Kidney epithelial cell (primary cell): ENCODE data around the gene ZMIZ1. TPM values are rescaled to one million over a fixed set of nuclear protein-coding genes. Genes with fewer than 3 reads are reported as not detected.
A peak's percentile ranks its signal among the peaks of the same experiment; 100 is the strongest.

ENCODE experiments used
- DNase-seq: peaks from one replicate; pipeline ENCODE4 v3.0.0-alpha.2; 2010; ENCODE audit warnings: low read depth
- H3K27me3 ChIP-seq: 2 replicates; pipeline ENCODE4 v1.6.0; 2011; ENCODE audit warnings: low read length; ENCODE audit not compliant: control insufficient read depth, insufficient read depth
- H3K36me3 ChIP-seq: 2 replicates; pipeline ENCODE4 v1.5.1; 2011; ENCODE audit warnings: low read length; ENCODE audit not compliant: control insufficient read depth, insufficient read depth
- H3K4me3 ChIP-seq: 2 replicates; pipeline ENCODE4 v1.5.1; 2011; ENCODE audit warnings: low read depth, mild to moderate bottlenecking, control low read depth, low read length
- CTCF ChIP-seq: IDR thresholded peaks from 2 replicates; pipeline ENCODE4 v1.5.1; 2011; ENCODE audit warnings: mild to moderate bottlenecking, moderate library complexity, low read length, control low read depth, inconsistent platforms; ENCODE audit not compliant: insufficient read depth, poor library complexity, severe bottlenecking
- total RNA-seq: library from RNA; depleted of rRNA; stranded (reverse); fragments of >200 nt; gene quantifications from 2 replicates; pipeline ENCODE4 v1.2.3, GENCODE V29; 2015

ZMIZ1 gene
- total RNA-seq, 1 donor from 2014 or later, result 57.5 TPM

DNA sequence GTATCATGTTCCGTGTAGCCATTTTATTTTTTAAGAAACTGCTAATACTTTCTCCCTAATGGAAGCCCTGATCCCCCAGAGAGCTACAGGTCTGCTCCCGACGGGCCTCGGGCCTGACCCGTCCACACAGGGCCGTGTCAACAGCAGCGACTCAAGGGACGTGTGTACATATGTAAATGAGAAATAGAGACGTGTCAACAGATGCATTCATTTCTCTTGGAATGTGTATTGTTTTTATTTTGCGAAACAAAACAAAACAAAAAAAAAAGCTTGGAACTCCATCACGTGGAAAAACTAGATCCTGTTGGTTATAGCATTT lies 246.8 kb downstream of the ZMIZ1 start:
- Histone ChIP-seq H3K27me3 (no peaks in the 10 kb centered on the region), H3K36me3 (peaks cover 3% of the 10 kb centered on the region), H3K4me3 (no peak overlapping the region)
- TF ChIP-seq CTCF, result no peak
- no peak for DNase-seq

DNA sequence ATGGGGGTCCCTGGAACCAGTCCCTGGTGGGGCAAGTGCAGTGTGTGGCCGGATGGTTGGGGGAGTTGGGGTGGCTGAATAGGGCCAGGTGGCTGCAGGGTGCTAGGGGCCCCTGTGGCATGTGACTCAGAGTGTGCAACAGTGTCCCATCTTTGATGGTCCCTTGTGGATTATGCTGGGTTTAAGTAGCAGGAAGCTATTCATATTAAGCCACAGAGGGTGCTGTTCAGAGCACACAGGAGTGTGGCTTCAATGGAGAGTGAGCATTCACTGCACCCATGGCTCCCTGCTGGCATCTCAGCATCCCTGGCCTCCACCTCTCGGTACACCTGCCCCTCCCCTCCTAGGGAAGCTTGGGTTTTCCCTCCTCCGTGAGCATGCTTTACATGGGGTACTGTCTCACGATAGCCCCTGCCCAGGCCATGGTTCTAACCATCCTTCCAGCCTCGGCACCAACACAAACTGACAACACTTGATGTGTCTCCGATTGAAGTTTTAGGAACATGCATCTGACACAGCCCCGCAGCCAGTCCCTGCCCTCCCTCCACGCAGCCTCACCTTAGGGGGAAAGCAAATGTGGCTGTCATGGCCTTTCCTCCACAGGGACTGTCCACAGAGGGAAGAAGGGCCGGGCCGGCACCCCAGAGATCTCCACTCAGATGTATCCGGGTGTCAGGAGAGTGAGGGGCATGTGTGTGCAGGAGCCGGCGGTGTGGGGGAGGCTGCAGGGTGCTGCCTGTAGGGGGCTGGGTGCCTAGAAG lies 248.1 kb downstream of the ZMIZ1 start:
- H3K36me3 ChIP-seq, result peaks cover 2% of the 10 kb centered on the region
- no peak for DNase-seq
- H3K27me3 ChIP-seq, result no peaks in the 10 kb centered on the region
- H3K4me3 ChIP-seq, result no peak overlapping the region
- TF ChIP-seq CTCF, result peak; percentile 7

- H3K27me3 ChIP-seq, result no peaks in the 10 kb centered on the region
- H3K4me3 ChIP-seq, result no peak overlapping the region
- no peak for TF ChIP-seq CTCF
- peaks cover 2% of the 10 kb centered on the region for H3K36me3 ChIP-seq
- no peak for DNase-seq
Observed at GRCh38 chr10:79318369-79318768, 249.6 kb downstream of the ZMIZ1 start.

GRCh38 chr10:79319115-79319771 lies 250.5 kb downstream of the ZMIZ1 start:
- Histone ChIP-seq H3K4me3 (no peak overlapping the region), H3K27me3 (no peaks in the 10 kb centered on the region), H3K36me3 (no peaks in the 10 kb centered on the region)
- no peak for DNase-seq
- TF ChIP-seq CTCF, result no peak

DNA sequence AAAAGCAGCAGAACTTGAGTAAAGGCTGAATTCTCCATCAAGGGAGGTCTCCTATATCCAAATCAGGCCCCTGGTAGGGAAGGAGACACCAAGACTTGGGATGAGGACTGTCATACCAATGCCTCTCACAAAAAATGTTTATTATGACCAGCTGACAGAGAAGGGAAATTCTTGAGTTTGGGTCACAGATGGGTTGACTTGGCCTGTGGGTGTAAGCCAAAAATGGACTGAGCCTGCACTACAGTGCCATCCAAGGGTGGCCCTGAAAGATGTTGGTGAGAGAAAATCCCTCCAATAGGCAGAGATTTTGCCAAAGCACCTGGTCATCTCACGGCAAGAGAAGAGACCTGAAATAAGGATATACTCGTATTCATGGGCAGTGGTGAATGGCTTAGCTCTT lies 251.6 kb downstream of the ZMIZ1 start:
- no peak for DNase-seq
- TF ChIP-seq CTCF, result no peak

More for the DNA sequence above, 251.6 kb downstream of the ZMIZ1 start:
- H3K4me3 ChIP-seq, result no peak overlapping the region
- no peaks in the 10 kb centered on the region for H3K27me3 ChIP-seq
- H3K36me3 ChIP-seq, result no peaks in the 10 kb centered on the region
